GM04503 (cell line): ENCODE measurements around the gene P2RY12.

Source experiments
- DNase-seq: peaks from one replicate; pipeline ENCODE4 v3.0.0-alpha.2; 2012; ENCODE audit warnings: low read depth

P2RY12 gene

DNA sequence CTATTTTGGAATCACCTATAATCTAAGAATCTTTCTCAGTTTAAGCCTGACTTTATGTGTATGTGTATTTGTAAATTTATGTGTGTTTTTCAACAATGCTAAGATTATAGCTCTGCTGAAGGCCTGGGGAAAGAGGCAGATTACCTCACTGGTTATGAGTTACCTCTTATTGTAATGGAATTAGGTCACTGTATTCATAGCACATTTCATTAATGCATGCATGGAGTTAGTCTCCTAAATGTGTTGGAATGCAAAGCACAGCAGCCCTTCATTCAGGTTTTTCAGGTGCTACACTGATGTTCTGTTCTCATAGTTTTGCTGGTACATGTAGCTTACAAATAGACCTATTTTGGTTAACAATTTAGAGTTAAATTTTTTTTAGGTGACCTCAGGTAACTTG lies 77.4 kb downstream of the P2RY12 start:
- no peak for DNase-seq

DNA sequence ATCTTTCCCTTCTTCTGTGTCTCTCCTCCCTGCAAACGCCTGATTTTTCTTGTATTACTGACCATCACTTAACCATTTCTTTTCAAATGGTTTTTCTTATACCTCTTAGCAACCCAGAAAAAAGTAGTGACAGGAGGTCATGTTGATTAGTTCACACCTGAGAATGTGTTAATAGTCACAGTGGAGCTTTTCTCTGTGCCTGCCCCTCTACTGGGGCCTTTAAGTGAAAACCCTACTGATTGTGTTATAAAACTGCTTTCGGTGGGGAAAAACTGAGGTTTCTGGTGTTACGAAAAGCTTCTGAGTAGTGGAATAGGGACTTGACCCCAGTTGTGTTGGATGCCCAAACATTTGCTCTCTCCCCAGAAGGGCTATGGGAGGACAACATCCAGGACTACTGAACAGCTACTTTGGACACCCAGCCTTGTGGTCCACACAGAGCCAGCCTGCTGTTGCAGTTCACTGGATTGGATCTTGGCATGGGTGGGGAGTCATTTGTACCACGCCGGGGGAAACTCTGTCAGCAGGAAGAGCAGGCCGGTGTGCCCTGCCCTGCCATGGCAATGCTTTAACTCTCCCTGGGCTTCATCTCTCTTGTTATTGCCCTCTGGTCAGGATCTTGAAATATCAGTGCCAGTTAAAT lies 78.3 kb downstream of the P2RY12 start:
- no peak for DNase-seq

DNA sequence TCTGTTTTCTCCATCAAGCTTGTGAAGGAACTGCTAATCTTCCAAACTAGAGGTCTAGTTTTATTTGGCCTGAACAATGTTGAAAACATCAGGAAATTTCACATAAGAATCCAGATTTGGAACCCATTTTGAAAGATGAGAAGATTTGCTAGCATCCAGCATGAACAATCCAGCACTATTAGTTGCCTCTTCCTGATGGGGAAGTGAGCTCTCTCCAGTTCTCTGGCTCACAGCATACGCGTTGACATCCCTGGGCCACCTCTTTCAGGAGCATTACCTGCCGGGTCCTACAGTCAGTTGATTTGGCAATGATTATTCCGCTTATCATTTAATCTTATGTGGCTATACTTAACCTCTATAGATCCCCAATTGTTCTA lies 78.8 kb downstream of the P2RY12 start:
- DNase-seq = no peak

DNA sequence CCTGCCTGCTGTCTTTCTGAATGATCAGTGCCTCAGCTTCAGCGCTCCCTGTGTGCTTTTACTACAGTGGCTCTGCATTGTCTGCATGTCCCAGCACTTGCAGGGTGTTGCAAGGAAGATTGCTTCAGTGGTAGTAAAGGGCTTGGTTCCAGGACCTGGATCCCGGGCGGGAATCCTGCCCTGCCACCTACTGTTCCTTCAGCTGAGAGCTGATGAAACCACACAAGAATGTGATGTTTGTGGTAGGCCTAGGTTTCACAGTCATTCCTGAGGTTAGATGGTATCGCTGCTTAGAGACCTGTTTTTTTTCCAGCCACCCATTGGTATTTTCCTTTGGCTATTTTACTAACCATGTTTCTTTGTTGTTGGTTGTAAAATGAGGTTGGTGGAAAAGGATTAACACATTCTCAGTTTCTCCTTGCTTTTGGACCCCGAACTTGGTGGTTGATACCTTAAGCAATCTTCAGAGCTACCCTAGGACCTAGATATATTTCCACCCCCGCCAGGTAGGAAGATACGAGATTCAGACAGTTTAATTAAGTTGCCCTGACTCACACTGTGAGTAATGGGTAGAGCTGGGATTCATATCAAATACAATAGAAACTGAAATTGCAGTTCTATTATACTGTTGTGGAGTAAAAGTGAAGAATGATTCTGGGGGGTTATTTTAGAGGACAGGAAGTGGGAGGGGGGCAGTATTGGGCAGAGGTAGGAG lies 79.3 kb downstream of the P2RY12 start:
- peak; percentile 96 for DNase-seq

DNA sequence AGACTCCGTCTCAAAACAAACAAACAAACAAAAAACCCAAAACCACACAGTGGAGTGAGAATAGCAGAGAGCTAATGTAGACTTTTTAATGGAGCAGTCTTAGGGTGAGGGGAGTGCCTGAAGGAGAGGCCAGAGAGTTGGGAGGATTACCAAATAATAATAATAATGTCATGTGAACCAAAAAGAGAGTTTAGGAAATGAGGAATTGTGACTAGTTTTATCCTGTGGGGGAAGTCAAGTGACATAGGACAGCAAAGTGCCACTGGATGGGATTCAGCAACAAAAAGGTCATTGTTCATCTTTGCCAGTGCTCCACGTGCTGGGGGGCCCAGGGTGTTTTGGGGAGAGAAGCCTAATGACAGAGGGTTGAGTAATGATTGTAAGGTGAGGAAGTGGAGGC lies 80.8 kb downstream of the P2RY12 start:
- DNase-seq = no peak

DNA sequence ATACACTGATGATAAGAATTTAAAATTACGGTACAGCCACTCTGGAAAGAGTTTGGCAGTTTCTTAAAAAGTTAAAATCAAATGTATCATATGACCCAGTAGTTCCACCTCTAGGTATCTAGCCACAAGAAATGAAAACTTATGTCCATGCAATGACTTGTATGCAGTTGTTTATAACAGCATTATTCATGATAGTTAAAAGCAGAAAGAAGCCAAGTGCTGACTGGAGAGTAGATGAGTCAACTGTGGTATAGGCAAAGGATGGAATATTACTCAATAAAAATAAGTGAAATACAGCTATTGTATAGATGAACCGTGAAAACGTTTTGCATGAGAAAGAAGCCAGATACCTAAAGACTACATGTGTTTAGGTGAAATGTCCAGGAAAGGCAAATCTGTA lies 82.8 kb downstream of the P2RY12 start:
- DNase-seq = no peak

DNA sequence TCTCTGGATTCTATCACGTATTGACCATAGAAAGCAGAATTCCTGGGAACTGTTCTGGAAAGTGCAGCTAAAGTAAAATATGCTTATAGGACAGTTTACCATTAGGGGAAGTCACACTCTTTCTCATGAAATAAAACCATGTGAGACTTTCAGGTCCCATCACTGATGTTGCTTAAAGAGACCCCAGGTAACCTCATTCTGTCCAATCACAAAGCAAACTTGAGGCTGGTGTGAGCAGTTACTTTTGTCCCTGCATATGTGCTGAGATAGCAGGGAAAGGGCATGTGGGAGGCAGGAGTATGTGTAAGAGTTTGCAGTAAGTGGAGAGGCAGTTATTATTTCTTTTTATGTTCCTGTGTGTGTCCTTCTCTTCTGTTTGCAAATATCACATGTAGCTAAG lies 84.0 kb downstream of the P2RY12 start:
- DNase-seq = no peak

DNA sequence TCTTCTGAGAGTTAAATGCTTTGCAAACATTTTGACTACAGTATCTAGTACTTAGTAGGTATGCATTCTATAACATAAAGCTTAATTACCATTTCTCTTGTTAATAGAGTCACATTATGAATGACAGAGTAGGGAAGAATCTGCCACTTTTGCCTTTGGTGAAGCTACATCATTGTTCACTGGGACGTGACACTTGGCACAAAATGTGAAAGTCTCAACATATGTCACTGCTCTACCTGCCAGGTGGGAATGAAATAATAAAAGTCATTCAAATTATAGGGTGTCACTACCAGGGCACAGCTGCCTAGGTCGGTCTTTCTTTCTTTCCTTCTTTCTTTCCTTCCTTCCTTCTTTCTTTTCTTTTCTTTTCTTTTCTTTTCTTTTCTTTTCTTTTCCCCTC lies 85.5 kb downstream of the P2RY12 start:
- DNase-seq = no peak

DNA sequence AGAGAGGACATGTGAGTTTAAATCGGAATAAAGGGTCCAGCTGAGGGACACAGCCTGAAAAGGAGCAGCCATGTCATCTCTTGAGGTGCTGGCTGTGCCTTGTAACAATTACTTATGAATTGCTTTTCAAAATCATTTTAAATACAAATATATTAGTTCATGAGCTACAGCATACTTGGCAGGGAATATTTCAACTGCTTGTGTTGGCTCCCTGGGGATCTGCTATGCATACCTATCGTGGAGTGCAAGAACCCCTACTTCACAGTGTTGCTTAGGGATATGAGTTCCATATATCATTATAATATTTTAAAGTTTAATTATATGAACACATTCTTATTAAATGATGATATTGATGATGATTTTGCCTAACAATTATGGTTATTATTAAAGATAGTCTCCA lies 87.1 kb downstream of the P2RY12 start:
- DNase-seq = no peak

DNA sequence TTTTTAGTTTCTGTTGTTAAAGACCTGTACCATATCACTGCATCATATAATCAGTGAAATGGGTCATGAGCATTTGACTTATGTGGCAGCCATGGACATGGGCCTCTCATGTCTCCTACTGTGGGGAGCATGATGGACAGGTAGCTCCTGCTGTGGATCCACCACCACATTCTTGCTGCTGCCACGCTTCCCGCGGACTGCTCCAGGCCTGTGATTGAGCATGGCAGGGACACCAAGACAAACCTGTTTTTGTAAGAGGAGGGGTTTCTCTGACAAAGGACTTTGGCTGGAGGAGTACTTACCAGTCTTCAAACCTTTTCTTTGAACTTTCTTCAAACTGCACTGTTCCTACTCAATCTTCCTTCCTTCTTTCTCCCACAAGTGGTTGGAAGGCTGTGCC lies 88.3 kb downstream of the P2RY12 start:
- no peak for DNase-seq

DNA sequence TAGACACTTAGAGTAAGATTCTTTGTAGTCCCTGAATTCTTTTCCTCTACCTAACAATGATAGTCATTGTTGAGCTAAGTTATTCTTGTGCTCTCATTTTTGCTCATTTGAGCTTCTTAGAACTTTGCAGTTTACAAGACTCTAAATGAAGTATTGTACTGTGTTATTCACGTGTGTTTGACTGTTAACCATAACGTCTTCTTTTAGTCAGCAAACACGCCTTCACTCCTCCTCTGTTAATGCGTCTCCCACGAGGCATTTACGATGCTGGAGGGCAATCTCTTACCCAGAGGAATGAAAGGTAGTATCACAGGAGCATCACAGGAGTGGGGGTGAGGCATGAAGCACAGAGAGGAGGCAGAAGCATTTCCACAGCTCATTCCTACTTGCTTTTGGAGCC lies 91.4 kb downstream of the P2RY12 start:
- no peak for DNase-seq

DNA sequence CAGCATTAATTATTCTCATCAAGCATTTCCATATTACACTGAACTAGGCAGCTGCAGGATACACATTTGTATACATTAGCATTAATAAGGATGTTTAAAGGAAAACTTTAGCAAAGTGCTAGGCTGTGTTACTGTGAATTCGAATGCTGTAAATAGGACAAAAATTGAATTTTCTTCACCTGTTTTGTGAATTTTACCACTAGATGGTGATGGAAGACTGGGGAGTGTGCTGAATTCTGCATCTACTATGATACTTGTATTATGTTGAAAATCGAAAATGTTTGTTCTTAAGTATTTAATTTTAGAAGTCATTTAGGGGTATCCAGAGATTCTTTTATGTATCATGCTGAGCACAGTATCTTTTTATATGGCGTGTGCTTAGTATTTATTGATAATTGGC lies 93.9 kb downstream of the P2RY12 start:
- DNase-seq = no peak

DNA sequence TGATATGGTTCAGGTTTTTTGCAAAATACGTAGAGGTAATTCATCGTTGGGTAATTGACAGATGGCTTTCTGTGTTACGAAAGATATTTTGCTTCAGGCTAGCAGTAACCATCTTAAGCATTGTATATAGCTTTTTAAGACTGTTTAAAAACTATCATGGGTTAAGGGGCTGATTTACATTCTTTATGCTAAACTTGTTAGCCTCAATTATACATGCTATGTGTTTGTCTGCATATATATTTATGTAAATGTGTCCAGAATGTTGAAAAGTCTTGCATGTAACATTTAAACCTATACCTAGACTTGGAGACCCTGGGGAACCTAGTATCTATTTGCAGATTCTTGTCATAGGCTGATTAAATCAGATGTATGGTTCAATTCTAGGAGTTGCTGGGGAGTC lies 95.1 kb downstream of the P2RY12 start:
- no peak for DNase-seq
